ENCODE measurements around the gene SAMD10.
"Not testable (repeated sequence)": the region's sequence is repeated elsewhere in the genome, so short reads cannot be mapped to it uniquely, and the experiment has no call there.

SAMD10 gene

DNA sequence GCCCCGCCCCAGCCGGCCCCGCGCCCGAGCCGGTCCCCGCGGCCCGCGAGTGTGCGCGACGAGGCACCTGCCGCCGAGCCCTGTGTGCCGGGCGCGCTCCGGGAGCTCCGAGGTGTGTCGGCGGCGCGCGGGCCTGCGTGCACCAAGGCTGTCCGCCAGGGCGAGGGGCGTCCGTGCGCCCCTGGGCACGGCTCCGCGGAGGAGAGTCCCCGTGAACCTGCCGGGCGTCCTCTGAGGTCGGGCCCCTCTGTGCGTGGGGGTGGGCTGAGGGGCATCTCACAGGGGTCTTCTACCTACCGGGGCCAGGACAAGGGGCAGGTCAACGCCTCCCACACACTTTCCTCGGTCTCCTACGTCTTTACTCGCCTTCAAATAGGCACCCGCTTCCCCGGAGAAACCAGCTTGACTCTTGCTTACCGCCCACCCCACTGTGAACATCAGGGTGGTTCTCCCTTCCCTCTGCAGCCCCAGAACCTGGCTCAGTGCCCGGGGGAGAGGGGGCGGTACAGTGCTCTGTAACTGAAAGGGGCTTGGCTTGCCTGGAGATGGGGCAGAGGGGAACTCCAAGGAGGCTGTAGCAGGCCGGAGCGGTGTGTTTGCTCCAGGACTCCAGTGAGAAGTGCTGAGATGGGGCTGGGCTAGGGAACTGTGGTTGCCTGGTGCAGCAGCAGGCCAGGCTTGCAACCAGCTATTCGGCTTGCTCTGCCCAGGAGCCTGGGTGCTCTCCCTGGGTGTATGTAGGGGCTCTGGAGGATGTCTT is at the start of gene SAMD10:
TSS of gene SAMD10 (minus strand) at position 86 of the 760 bp plus-strand sequence. CDS start 175 bp downstream, outside the sequence.
- DNase-seq (ENCODE audit: low read depth), result peak; percentile 80

DNA sequence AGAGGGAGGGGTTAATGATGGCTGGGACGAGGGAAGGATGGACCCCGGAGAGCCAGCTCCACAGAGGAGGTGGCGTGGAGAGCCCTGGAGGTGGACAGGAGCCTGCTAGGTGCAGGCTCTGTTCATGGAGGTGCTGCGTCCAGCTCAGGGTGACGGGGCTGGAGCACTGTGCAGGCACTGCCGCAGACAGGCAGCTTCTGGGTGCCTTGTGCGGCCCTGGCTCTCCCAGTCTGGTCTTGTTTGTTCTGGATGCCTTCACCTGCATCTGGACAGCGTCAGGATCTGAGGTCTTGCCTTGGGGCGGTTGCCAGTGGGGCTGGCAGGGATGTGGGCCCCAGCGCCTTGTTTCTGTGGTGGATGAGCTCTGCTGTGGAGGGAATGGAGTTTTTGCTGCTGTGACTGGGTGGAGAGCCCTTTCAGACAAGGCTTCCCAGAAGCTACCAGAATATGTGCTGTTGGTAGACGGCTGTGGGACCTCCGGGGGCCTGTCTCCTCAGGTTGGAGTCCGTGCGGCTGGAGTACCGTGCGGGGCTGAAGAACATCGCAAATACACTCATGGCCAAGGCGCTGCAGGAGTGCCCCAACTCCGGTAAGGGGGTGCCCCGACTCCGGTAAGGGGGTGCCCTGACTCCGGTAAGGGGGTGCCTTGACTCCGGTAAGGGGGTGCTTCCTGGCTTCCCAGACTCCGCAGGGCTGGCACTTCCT is 48.7 kb upstream of the SAMD10 start:
- no peak for DNase-seq (ENCODE audit: low read depth)

DNA sequence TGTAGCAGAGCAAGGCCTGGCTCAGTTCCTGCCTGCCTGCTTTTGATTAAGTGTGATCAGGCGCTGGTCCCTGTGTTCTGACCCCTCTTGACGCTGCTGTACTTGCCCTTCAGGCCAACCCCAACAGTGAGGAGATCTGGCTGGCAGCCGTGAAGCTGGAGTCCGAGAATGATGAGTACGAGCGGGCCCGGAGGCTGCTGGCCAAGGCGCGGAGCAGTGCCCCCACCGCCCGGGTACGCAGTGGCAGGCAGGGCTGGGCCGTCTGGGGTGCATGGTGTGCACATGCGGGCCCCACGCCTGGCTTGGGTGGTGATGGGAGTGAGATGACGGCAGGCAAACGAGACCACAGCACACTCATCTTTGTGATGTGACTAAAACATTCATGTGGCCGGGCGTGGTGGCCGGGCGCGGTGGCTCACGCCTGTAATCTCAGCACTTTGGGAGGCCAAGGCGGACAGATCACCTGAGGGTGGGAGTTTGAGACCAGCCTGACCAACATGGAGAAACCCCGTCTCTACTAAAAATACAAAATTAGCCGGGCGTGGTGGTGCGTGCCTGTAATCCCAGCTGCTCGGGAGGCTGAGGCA is 46.5 kb upstream of the SAMD10 start:
- DNase-seq (ENCODE audit: low read depth), result no peak

DNA sequence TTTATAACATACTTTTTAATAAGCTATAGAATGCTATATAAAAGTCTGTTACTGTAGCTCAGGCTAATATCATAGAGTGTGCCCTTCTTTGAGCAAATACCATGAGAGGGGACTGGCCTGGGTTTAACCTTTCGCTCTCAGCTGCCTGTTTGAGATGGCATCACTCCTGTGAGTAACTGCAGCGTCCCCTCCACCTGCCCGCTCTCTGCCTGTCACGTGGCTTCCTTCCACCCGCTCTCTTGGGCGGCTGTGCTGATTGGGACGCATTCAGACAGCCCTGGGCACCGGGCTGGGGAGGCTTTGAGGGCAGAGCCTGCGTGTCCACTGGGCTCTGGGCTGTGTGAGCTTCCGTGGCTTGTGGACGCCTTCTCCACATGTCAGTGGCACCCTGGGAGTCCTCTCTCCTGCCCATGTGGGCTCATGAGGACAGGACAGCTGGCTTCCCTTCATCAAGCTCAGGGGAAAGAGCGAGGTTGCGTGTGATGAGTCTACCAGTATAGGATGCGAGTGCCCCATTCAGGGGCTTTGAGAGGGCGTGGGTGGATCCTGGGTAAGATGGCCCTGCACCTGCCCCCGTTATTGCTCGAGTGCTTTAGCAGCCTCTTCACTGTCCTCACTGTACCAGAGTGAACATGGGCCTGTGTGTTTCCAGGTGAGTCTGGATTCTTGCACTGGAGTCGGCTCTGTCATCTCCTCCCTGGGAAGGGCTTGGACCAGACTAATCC is 45.8 kb upstream of the SAMD10 start:
- no peak for DNase-seq (ENCODE audit: low read depth)

DNA sequence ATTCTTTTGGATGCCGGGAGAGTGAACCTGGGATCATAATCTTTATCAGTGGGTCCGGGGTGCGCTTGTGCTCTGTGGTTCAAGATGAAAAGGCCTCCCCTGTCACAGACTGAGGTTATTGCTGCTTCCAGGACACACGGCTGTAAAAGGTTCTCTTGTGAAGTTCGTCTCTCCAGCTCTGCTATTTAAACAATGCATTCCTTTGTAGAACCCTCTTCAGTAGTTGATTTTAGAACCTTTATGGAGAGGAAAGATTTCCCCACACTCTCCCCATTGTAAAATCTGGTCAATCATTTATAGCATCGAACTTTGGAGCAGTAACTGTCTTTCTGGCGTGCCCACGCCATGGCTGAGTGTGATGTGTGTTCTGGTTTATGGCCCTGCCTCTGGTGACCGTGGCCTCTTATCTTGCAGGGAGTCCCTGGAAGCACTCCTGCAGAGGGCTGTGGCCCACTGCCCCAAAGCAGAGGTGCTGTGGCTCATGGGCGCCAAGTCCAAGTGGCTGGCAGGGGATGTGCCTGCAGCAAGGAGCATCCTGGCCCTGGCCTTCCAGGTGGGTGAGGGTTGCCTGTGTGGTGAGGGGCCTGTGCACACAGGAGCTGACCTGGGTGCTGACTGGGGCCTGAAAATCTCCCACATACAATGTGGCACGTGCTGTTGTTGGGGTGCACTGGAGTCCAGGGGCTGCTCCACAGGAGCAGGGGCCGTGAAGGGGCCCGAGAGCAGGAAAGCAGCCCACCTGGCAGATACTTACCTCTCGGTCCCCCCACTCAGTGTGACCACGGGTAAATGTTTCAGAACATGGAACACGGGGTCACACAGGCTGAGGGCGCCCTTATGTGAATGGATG is 44.9 kb upstream of the SAMD10 start:
- no peak for DNase-seq (ENCODE audit: low read depth)

DNA sequence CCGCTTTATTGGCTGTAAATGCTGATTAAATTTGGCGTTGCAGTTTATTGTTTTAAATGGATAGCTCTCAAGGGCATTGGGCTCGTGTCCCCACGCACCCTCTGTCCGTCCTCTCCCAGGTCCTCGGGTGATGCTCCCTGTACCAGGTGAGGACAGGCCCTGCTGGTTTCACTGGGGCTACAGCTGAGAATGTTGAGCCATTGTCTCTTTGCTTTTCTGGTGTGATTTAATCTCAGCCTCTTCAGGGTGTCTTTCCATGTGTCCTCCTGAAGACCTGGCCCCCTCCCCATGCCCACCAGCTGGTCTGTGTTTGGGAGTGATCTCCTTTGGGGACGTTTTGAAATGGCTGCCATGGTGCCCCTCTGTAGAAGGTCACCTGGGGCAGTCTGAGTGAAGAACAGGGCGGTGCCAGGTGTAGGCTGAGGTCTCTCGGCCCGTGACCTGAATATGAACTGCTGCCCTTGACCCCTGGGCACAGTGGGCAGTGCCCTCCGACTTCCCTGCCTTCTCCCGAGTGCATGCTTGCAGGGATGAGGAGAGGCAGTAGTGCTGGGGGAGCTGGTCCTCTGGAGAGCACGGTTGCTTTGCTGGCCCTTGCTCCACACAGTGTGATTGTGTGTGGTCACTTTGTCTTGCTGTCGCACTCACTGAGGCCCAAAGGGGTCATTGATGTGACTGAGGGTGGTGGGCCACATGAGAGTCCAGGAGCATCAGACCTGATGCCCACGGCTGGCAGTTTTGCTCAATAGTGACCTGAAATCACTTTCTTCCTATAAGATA is 44.1 kb upstream of the SAMD10 start:
- no peak for DNase-seq (ENCODE audit: low read depth)

DNA sequence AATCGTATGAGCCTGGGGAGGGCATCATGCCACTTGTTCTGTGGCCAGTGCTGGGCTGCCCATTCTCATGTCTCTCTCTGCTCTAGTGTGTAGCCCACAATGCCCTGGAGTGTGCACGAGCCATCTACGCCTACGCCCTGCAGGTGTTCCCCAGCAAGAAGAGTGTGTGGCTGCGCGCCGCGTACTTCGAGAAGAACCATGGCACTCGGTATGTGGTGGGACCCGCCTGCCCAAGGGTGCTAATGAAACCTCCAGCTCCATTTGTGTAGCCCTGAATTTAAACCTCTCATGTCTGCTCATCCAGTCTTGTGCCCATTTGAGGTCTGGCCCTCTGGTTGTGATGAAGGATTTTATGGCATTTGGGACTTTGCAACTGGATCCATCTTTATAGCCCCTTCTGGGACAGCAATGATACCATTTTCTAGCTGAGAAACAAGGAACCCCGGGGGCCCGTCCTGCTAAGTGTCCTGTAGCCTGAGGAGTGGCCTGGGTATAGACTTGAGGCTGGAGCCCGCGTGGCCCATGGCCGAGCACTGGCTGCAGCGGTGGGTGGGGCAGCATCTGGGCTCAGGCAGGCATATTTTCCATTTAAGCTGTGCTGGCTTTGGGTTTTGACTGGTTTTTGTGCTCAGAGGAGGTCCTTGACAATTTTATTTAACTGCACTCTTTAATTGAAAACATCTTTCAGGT is 43.4 kb upstream of the SAMD10 start:
- no peak for DNase-seq (ENCODE audit: low read depth)

DNA sequence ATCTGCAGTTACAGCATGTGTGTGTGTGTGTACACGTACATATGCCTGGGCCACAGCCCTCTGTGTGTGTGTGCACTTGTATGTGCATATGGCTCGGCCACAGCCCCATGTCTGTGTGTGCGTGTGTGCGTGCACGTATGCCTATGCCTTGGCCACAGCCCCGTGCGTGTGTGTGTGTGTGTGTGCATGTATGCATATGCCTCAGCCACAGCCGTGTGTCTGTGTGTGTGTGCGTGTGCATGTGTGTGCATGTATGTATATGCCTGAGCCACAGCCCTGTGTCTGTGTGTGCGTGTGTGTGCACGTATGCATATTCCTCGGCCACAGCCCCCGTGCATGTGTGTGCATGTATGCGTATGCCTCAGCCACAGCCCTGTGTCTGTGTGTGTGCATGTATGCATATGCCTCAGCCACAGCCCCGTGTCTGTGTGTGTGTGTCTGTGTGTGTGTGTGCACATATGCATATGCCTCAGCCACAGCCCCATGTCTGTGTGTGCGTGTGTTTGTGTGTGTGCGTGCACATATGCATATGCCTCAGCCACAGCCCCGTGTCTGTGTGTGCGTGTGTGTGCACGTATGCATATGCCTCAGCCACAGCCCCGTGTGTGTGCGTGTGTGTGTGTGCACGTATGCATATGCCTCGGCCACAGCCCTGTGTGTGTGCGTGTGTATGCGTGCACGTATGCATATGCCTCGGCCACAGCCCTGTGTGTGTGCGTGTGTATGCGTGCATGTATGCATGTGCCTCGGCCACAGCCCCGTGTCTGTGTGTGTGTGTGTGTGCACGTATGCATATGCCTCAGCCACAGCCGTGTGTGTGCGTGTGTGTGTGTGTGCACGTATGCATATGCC is 41.9 kb upstream of the SAMD10 start:
- no peak for DNase-seq (ENCODE audit: low read depth)

DNA sequence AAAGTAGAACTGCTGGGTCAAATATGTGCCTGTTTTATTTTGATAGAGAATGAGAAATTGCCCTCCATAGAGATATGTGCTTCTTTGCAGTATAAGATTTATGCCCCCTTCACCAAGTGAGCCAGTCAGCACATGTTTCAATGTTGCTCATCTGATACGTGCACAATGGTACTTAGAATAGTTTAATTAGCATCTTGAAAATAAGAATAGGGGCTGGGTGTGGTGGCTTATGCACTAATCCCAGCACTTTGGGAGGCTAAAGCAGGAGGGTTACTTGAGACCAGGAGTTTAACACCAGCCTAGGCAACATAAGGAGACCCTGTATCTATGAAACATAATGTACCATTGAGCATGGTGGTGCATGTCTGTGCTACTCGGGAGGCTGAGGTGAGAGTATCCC is 36.2 kb upstream of the SAMD10 start:
- DNase-seq (ENCODE audit: low read depth), result no peak

DNA sequence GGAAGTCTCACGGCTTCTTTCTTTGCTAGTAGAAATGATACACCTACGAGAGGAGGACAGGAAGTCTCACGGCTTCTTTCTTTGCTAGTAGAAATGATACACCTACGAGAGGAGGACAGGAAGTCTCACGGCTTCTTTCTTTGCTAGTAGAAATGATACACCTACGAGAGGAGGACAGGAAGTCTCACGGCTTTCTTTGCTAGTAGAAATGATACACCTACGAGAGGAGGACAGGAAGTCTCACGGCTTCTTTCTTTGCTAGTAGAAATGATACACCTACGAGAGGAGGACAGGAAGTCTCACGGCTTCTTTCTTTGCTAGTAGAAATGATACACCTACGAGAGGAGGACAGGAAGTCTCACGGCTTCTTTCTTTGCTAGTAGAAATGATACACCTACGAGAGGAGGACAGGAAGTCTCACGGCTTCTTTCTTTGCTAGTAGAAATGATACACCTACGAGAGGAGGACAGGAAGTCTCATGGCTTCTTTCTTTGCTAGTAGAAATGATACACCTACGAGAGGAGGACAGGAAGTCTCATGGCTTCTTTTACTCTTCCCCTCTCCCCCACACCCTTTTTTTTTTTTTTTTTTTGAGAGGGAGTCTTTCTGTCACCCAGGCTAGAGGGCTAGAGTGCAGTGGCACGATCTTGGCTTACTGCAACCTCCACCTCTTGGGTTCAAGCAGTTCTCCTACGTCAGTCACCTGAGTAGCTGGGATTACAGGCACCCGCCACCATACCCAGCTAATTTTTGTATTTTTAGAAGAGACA is 33.1 kb upstream of the SAMD10 start:
- not testable (repeated sequence) for DNase-seq (ENCODE audit: low read depth)

DNA sequence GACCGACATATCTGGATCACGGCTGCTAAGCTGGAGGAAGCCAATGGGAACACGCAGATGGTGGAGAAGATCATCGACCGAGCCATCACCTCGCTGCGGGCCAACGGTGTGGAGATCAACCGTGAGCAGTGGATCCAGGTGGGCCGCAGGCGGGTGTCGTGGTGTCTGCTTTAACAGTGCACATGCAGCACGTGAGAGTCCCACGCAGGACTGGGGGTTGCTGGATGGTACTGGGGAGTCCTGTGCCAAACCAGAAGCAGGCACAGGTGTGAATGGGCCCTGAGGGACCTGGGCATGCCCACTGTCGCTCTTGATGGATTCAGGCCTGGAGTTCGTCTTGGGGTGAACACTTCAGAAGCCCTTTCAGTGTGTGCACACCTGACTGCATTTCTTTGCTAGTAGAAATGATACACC is 31.9 kb upstream of the SAMD10 start:
- DNase-seq (ENCODE audit: low read depth), result no peak

DNA sequence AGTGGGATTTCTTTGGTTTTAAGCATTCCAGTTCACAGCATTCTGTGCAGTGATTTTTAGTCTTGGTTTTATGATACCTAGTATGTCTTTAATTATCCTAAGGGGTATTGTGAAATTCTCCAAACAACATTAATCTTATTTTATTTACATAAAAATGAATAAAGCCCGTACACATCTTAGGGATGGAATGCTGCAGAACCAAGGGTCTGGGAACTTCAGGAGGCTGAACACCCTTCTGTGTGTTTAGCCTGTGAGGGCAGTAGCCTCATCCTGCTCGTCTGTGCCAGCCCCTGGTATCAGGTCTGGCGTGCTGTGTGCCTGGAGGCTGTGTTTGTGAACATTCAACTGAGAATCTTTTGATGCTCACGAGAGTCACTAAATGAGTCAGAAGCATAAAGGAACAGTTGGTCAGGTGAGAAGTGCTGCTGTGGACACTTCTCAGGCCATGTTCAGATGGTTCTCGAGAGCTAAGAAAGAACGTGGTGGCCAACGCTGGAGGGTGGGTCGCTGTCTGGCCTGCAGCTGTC is 31.3 kb upstream of the SAMD10 start:
- DNase-seq (ENCODE audit: low read depth), result no peak

DNA sequence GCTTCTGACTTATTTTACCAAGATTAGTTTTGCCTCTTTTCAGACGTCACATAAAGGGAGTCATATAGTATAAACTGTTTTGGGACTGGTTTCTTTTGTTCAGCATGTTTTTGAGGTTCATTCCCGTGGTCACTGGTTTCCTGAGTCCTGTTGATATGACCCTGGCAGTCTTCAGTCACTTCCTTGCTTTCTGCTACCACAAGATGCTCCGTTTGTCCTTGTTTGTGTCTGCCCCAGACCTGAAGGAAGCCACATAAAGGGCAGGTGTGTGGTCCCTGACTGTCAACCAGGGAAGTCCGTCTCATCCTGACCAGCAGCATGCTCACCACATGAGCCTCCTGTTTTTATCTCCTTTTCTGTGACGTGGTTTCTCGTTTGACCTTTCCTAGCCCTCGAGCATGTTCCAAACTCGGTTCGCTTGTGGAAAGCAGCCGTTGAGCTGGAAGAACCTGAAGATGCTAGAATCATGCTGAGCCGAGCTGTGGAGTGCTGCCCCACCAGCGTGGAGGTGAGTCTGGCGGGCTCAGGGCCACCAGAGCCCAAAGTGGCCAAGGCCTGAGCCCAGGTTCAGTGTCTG is 30.5 kb upstream of the SAMD10 start:
- no peak for DNase-seq (ENCODE audit: low read depth)

DNA sequence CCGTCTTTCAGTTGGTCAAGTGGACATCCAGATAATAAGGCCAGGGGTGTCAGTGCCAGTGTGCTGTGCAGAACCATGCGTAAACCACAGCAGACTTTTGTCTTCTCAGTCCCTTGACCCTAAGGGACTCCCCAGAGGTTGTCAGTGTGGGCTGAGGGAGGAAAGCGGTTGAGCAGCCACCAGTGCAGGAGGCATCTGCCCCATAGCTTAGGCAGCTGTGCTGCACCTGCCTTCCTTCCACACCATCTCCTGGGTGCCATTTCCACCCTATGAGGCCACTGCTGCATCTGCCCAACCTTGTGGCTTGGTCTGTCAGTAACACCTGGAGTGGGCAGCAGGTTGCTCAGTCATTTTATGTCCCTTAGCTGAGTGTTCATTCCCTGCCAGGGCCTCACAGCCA is 27.5 kb upstream of the SAMD10 start:
- DNase-seq (ENCODE audit: low read depth), result no peak

DNA sequence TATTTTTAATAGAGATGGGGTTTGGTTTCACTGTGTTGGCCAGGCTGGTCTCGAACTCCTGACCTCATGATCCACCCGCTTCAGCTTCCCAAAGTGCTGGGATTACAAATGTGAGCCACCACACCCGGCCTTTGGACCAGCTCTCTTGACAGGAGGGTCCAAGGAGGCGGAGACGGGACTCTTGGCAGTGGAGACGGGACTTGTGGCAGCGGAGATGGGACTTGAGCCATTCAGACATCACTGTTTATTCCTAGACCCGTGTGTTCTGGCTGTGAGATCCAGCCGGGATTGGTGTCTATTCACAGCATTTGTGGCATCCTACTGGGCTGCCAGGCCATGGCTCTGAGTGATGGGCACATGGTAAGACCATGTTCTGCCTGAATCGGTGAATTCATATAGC is 27.0 kb upstream of the SAMD10 start:
- no peak for DNase-seq (ENCODE audit: low read depth)

DNA sequence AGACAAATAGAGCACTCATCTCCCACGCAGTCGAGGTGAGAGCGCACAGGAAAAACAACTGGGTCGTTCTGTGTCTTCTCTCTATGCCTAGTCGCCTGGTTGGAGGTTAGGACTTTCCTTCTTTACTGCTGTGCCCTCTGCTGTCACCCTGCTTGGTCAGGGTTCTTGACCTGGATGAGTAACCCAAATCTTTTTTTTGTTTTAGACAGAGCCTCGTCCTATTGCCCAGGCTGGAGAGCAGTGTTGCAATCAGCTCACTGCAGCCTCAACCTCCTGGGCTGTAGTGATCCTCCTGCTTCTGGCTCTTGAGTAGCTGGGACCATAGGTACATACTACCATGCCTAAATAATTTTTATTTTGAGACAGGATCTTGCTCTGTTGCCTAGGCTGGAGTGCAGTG is 26.0 kb upstream of the SAMD10 start:
- DNase-seq (ENCODE audit: low read depth), result no peak

DNA sequence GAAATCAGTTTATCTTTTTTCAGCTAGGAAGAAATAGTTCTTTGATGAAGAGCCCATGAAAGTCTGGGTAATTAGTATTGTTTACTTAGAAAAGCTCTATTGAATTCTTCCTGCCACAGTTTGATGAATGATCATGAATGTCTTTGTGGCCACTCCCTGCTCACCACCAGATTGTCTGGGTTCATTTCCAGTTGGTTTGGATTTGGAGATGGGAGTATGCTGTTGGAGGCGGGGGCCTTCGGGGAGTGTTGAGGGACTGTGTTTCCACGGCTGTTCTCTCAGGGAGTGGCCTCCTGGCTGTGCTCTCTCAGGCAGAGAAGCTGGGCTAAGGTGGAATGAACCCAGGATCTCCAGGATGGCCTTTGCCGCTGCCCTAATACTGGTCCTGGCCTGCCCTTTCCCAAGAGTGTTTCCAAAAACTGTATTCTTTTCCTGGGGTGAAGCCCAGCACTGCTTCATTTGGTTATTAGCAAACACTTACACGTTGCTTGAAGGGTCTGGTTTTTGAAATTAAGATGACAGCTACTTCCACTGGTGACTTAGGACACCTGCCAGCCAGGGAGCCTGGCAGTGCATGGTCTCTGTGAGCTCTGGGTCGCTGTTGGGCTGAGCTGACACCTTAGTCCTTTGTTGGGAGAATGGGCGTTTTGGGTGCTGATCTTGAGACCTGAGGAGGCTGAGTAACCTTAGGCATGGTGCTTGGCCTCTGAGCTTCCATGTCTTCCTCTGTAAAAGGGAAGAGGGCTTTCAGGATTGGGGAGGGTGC is 24.7 kb upstream of the SAMD10 start:
- DNase-seq (ENCODE audit: low read depth), result no peak
